Neuronal stem cell (in vitro differentiated cells): ENCODE results near the gene ELP1.
A peak's percentile ranks its signal among the peaks of the same experiment; 100 is the strongest.

Experiments
- DNase-seq: peaks from one replicate; pipeline ENCODE4 v3.0.0-alpha.2; 2013; ENCODE audit warnings: low spot score
- H2AFZ ChIP-seq: one replicate; pipeline ENCODE4 v1.6.1; 2013; ENCODE audit warnings: mild to moderate bottlenecking, low read length, inconsistent platforms
- H2AK5ac ChIP-seq: 2 replicates; pipeline ENCODE4 v1.6.1; 2013; ENCODE audit warnings: low read depth, mild to moderate bottlenecking, inconsistent platforms, low read length, moderate library complexity, mixed read lengths
- H2BK120ac ChIP-seq: 2 replicates; pipeline ENCODE4 v1.6.1; 2013; ENCODE audit warnings: low read depth, mild to moderate bottlenecking, inconsistent platforms, low read length, moderate library complexity, mixed read lengths
- H2BK12ac ChIP-seq: one replicate; pipeline ENCODE4 v1.6.1; 2013; ENCODE audit warnings: low read length, inconsistent platforms
- H2BK15ac ChIP-seq: 2 replicates; pipeline ENCODE4 v1.6.1; 2013; ENCODE audit warnings: mild to moderate bottlenecking, low read length, inconsistent platforms, mixed read lengths
- H2BK5ac ChIP-seq: one replicate; pipeline ENCODE4 v1.6.1; 2013; ENCODE audit warnings: inconsistent platforms, mild to moderate bottlenecking, low read length, moderate library complexity
- H3K14ac ChIP-seq: one replicate; pipeline ENCODE4 v1.6.1; 2013; ENCODE audit warnings: low read length, inconsistent platforms
- H3K18ac ChIP-seq: 2 replicates; pipeline ENCODE4 v1.6.1; 2013; ENCODE audit warnings: low read length, inconsistent platforms
- H3K23ac ChIP-seq: 2 replicates; pipeline ENCODE4 v1.6.1; 2013; ENCODE audit warnings: low read depth, mild to moderate bottlenecking, mixed read lengths, low read length, inconsistent platforms; ENCODE audit not compliant: poor library complexity
- H3K27ac ChIP-seq: replicated peaks from 3 replicates; pipeline ENCODE4 v1.5.1; 2013; ENCODE audit warnings: low read length, inconsistent platforms
- H3K27me3 ChIP-seq, 3 experiments: 2 replicates each; pipeline ENCODE4 v1.6.1; 2013; ENCODE audit warnings: low read length in 3 of 3, mild to moderate bottlenecking in 2 of 3, inconsistent platforms in 1 of 3, low read depth in 1 of 3, mixed read lengths in 1 of 3, moderate library complexity in 1 of 3; ENCODE audit not compliant: control insufficient read depth in 3 of 3, insufficient read depth in 3 of 3
- H3K36me3 ChIP-seq, 2 donors: replicated peaks in 1 of 2; 2 replicates each; pipeline ENCODE4 v1.6.1; 2013; ENCODE audit warnings: low read length in 2 of 2; ENCODE audit not compliant: control insufficient read depth in 2 of 2, insufficient read depth in 2 of 2
- H3K4ac ChIP-seq: 2 replicates; pipeline ENCODE4 v1.6.1; 2013; ENCODE audit warnings: inconsistent platforms, mild to moderate bottlenecking, low read length, moderate library complexity
- H3K4me1 ChIP-seq, 2 donors: 1 replicate in 1 of 2; 2 replicates in 1 of 2; pipeline ENCODE4 v1.6.1; 2013; ENCODE audit warnings: low read length in 2 of 2, low read depth in 1 of 2; ENCODE audit not compliant: control insufficient read depth in 2 of 2, insufficient read depth in 1 of 2
- H3K4me2 ChIP-seq: one replicate; pipeline ENCODE4 v1.6.1; 2013; ENCODE audit warnings: mild to moderate bottlenecking, low read length, inconsistent platforms; ENCODE audit not compliant: insufficient read depth, poor library complexity, severe bottlenecking
- H3K4me3 ChIP-seq, 2 donors: 2 replicates each; pipeline ENCODE4 v1.5.1; 2013; ENCODE audit warnings: low read length in 2 of 2, mild to moderate bottlenecking in 2 of 2, inconsistent platforms in 1 of 2, moderate library complexity in 1 of 2
- H3K79me1 ChIP-seq: one replicate; pipeline ENCODE4 v1.6.1; 2013; ENCODE audit warnings: low read depth, mild to moderate bottlenecking, inconsistent platforms, low read length, moderate library complexity
- H3K9ac ChIP-seq: one replicate; pipeline ENCODE4 v1.6.1; 2013; ENCODE audit warnings: mild to moderate bottlenecking, low read depth, low read length, inconsistent platforms; ENCODE audit not compliant: poor library complexity
- H3K9me3 ChIP-seq, 2 donors: replicated peaks in 1 of 2; 2 replicates each; pipeline versions ENCODE3 to v1.6.1; 2013; ENCODE audit warnings: low read length in 2 of 2, mild to moderate bottlenecking in 2 of 2, inconsistent platforms in 1 of 2, low read depth in 1 of 2, mixed read lengths in 1 of 2, moderate library complexity in 1 of 2; ENCODE audit not compliant: control insufficient read depth in 2 of 2, insufficient read depth in 1 of 2
- H4K8ac ChIP-seq: one replicate; pipeline ENCODE4 v1.6.1; 2013; ENCODE audit warnings: low read depth, mild to moderate bottlenecking, inconsistent platforms, low read length, moderate library complexity
- H4K91ac ChIP-seq: one replicate; pipeline ENCODE4 v1.6.1; 2013; ENCODE audit warnings: low read length, low read depth, mild to moderate bottlenecking, inconsistent platforms; ENCODE audit not compliant: poor library complexity
- WGBS, 2 donors: extraction: QIAGEN DNeasy Blood & Tissue Kit; methylation state at CpG; one replicate each; pipeline ENCODE4 v1.1.7; 2013; ENCODE audit warnings: missing lambda C conversion rate in 2 of 2, mixed read lengths in 1 of 2; ENCODE audit not compliant: insufficient read length in 2 of 2, insufficient replicate concordance in 1 of 2; ENCODE audit errors: extremely low coverage in 2 of 2; 5-methylcytosine and 5-hydroxymethylcytosine counted together

ELP1 gene

DNA sequence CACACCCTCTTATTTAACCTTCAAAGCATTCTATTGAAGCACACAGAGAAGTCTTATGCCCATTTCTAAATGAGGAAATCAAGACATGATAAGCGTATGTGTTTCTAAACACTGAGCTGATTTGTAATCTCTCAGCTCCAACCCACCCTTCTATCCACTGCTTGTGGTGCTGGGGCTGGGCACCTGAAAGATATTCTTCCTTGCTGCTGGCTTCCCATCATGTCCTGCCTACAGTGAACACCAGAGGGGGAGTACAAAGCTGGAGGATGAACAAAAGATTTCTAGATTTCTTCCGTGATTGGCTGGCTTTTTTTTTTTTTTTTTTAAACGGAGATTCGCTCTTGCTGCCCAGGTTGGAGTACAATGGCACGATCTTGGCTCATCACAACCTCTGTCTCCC, 57.5 kb downstream of the ELP1 start:
- no peak overlapping the region for H2BK120ac ChIP-seq
- no peak overlapping the region for H4K91ac ChIP-seq
- no peak overlapping the region for H3K23ac ChIP-seq
- H3K4me2 ChIP-seq: no peak overlapping the region
- no peaks in the 10 kb centered on the region for H3K4me1 ChIP-seq
- no CpG with 5 or more reads among the region's 5 CpGs for WGBS, 2 donors
- peaks cover 24 to 94% of the 10 kb centered on the region in 2 donors for H3K36me3 ChIP-seq
- no peak overlapping the region for H2AK5ac ChIP-seq
- H3K9me3 ChIP-seq: peaks cover 0 to 7% of the 10 kb centered on the region in 2 donors
- no peak overlapping the region for H2AFZ ChIP-seq
- H3K9ac ChIP-seq: no peak overlapping the region
- no peak overlapping the region for H2BK12ac ChIP-seq
- no peaks in the 10 kb centered on the region for H3K79me1 ChIP-seq
- no peak overlapping the region for H3K14ac ChIP-seq
- H3K4ac ChIP-seq: no peak overlapping the region
- H2BK15ac ChIP-seq: no peak overlapping the region
- H4K8ac ChIP-seq: no peak overlapping the region
- DNase-seq: no peak
- H3K4me3 ChIP-seq: no peak overlapping the region
- H3K27ac ChIP-seq: no peak overlapping the region
- no peaks in the 10 kb centered on the region for H3K27me3 ChIP-seq
- H2BK5ac ChIP-seq: no peak overlapping the region
- no peak overlapping the region for H3K18ac ChIP-seq

DNA sequence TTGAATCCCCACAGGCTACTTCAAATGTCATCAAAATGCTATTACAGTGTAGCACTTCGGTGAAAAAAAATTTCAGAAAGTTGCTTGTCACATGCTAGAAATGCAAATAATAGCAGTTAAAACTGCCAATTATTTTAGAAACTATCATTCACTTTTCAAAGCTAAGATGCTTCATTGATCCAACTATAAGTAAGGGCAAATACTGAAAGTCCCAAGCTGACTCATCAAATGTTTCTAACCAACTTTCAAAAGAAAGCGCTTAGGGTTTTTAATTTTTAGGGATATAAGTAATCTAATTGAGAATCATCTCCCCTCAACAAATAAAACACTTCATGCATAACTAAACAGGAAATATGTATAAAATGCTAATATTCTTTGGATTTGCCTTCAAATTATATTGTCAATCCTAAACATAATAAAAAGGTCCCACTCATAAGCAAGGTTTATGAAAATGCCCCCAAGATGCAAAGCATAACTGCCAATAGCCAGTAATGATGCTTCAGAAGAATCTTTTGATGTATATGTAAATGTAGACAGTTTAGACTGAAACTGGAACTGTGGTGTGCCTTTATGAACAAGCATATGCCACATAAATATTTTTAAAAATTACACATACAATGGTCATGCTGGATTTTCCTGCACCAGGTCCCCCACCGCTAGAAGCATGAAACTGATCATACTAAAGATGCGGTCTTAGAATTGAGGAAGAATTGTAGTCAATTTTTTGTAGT, 59.7 kb downstream of the ELP1 start:
- H3K36me3 ChIP-seq: peaks cover 20 to 88% of the 10 kb centered on the region in 2 donors
- no peak overlapping the region for H3K27ac ChIP-seq
- no peak overlapping the region for H3K9ac ChIP-seq
- no peaks in the 10 kb centered on the region for H3K79me1 ChIP-seq
- H4K91ac ChIP-seq: no peak overlapping the region
- H3K23ac ChIP-seq: no peak overlapping the region
- no peak for DNase-seq
- no peaks in the 10 kb centered on the region for H3K4me1 ChIP-seq
- no peak overlapping the region for H2AK5ac ChIP-seq
- no peak overlapping the region for H3K4me2 ChIP-seq
- H3K9me3 ChIP-seq: peaks cover 0 to 7% of the 10 kb centered on the region in 2 donors
- no peak overlapping the region for H3K18ac ChIP-seq
- H2BK120ac ChIP-seq: no peak overlapping the region
- H3K4ac ChIP-seq: no peak overlapping the region
- H4K8ac ChIP-seq: no peak overlapping the region
- H3K4me3 ChIP-seq: no peak overlapping the region
- no peak overlapping the region for H3K14ac ChIP-seq
- no peak overlapping the region for H2AFZ ChIP-seq
- no peak overlapping the region for H2BK15ac ChIP-seq
- H2BK12ac ChIP-seq: no peak overlapping the region
- no CpG with 5 or more reads among the region's 4 CpGs for WGBS, 2 donors
- H2BK5ac ChIP-seq: no peak overlapping the region
- no peaks in the 10 kb centered on the region for H3K27me3 ChIP-seq

DNA sequence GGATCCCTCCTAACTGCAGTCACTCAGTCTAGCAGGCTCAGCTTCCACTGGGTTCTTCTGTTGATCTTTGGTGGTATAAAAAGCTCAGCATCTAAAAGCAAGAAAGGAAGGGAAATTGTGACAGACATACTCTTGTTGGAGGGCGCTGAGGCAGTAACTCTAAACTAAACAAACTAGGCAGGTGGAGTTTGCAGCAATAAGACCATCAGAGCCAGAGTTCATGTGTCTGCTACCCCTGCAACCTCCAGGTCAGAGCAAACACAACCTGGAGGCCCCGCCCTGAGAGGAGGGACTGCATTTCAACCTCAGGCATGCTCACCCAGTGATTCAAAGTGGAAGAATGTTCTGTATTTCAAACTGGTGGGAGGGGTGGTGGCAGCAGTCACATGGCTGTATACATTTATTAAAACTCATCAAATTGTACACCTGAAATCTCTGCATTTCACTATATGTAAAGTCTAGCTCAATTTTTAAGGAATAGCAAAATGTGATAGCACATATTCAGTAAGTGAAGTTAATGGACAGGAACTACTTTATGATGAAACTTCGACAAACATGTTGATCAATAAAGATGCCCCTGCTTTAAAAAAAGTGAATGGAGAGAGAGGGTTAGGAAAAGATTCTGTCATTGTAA, 64.7 kb downstream of the ELP1 start:
- peaks cover 0 to 7% of the 10 kb centered on the region in 2 donors for H3K9me3 ChIP-seq
- H3K4me3 ChIP-seq: no peak overlapping the region
- H2BK15ac ChIP-seq: no peak overlapping the region
- no peak overlapping the region for H2AFZ ChIP-seq
- WGBS, 2 donors: no CpG with 5 or more reads among the region's 3 CpGs
- H3K4me1 ChIP-seq: peaks cover 0 to 2% of the 10 kb centered on the region in 2 donors
- DNase-seq: no peak
- no peak overlapping the region for H3K9ac ChIP-seq
- H3K4me2 ChIP-seq: no peak overlapping the region
- H3K27ac ChIP-seq: peak overlapping the region; percentile 7
- no peak overlapping the region for H3K18ac ChIP-seq
- no peak overlapping the region for H2AK5ac ChIP-seq
- H3K79me1 ChIP-seq: no peaks in the 10 kb centered on the region
- H3K36me3 ChIP-seq: peaks cover 6 to 57% of the 10 kb centered on the region in 2 donors
- H4K91ac ChIP-seq: no peak overlapping the region
- H4K8ac ChIP-seq: no peak overlapping the region
- H2BK12ac ChIP-seq: no peak overlapping the region
- H2BK5ac ChIP-seq: no peak overlapping the region
- no peak overlapping the region for H3K14ac ChIP-seq
- H2BK120ac ChIP-seq: no peak overlapping the region
- no peaks in the 10 kb centered on the region for H3K27me3 ChIP-seq
- no peak overlapping the region for H3K4ac ChIP-seq
- H3K23ac ChIP-seq: no peak overlapping the region

DNA sequence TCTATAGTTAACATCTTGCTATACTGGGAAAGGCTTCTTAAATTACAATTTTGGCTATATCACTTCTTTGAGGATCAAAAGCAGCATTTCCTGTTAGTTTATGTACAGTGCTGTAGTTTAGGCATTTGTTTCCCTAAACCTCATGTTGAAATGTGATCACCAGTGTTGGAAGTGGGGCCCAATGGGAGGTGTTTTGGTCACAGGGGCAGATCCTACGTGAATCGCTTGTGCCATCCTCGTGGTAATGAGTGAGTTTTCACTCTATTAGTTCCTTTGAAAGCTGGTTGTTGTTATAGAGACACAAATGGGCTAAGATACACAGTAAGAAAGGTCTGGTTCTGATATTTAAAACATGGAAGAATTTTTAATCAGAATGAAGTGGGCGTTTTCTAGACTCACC, 66.1 kb downstream of the ELP1 start:
- Histone ChIP-seq H3K27me3 (no peaks in the 10 kb centered on the region), H3K4me1 (peaks cover 0 to 2% of the 10 kb centered on the region in 2 donors), H3K79me1 (no peaks in the 10 kb centered on the region), H4K8ac (no peak overlapping the region), H4K91ac (no peak overlapping the region), H3K9me3 (peaks cover 0 to 7% of the 10 kb centered on the region in 2 donors), H2AK5ac (no peak overlapping the region), H3K14ac (no peak overlapping the region), H3K4me3 (no peak overlapping the region), H2BK5ac (no peak overlapping the region), H3K23ac (no peak overlapping the region), H3K4me2 (no peak overlapping the region), H2BK120ac (no peak overlapping the region), H3K36me3 (peaks cover 2 to 44% of the 10 kb centered on the region in 2 donors), H2BK12ac (no peak overlapping the region), H3K18ac (no peak overlapping the region), H3K27ac (no peak overlapping the region), H2AFZ (no peak overlapping the region), H3K9ac (no peak overlapping the region), H2BK15ac (no peak overlapping the region), H3K4ac (no peak overlapping the region)
- no CpG with 5 or more reads among the region's 4 CpGs for WGBS, 2 donors
- no peak for DNase-seq
